SK-N-SH (cell line): ENCODE results near the gene KCND1.

Source experiments
- CTCF ChIP-seq: fragments of 200-600 bp; sonication (generic); IDR thresholded peaks from 2 replicates; pipeline ENCODE4 v1.6.1; 2017; ENCODE audit warnings: antibody characterized with exemption, mild to moderate bottlenecking, moderate library complexity
- EP300 ChIP-seq, 2 experiments: IDR thresholded peaks; 2 replicates each; pipeline versions ENCODE4 v1.4.0 to v1.6.1; 2012; ENCODE audit warnings: borderline replicate concordance in 1 of 2, low read depth in 1 of 2, low read length in 1 of 2
- EZH2phosphoT487 ChIP-seq: fragments of 200-600 bp; sonication (generic); IDR thresholded peaks from 2 replicates; pipeline ENCODE4 v1.6.1; 2017; ENCODE audit warnings: low read depth, mixed run types, mild to moderate bottlenecking, antibody characterized with exemption, moderate library complexity, borderline replicate concordance
- FOSL2 ChIP-seq: IDR thresholded peaks from 2 replicates; pipeline ENCODE4 v1.4.0; 2012; ENCODE audit warnings: low read depth, mild to moderate bottlenecking, moderate library complexity, borderline replicate concordance
- JUND ChIP-seq: IDR thresholded peaks from 2 replicates; pipeline ENCODE4 v1.4.0; 2012
- NFIC ChIP-seq: IDR thresholded peaks from 2 replicates; pipeline ENCODE4 v1.4.0; 2012; ENCODE audit warnings: borderline replicate concordance
- PBX3 ChIP-seq: IDR thresholded peaks from 2 replicates; pipeline ENCODE4; 2012
- RCOR1 ChIP-seq: fragments of 150-350 bp; IDR thresholded peaks from 2 replicates; pipeline ENCODE4 v1.6.1; 2017; ENCODE audit warnings: antibody characterized with exemption, low read length
- TCF12 ChIP-seq: IDR thresholded peaks from 2 replicates; pipeline ENCODE4 v1.4.0; 2012

- TF ChIP-seq EP300 (IDR thresholded peaks at IDR 0.05; ENCODE audit: borderline replicate concordance in 1 of 2, low read depth in 1 of 2, low read length in 1 of 2) (no peak), RCOR1 (no peak), PBX3 (no peak), TCF12 (no peak), CTCF (no peak), NFIC (no peak), JUND (no peak), EZH2phosphoT487 (no peak), FOSL2 (no peak)
Measured at GRCh38 chrX:48938721-48939425, 32.8 kb downstream of the KCND1 start.
